GM23338 (cell line): ENCODE results near the gene ST6GALNAC4. TPM values are rescaled to one million over a fixed set of nuclear protein-coding genes. Genes with fewer than 3 reads are reported as not detected.

Experiments used
- ATAC-seq: fragments of 200-7000 bp; cut with Tn5 transposase; 3 replicates; pipeline ENCODE4 v1.9.1; 2020
- DNase-seq: peaks from one replicate; pipeline ENCODE4 v3.0.0-alpha.2; 2015; ENCODE audit warnings: low spot score
- H2AFZ ChIP-seq: fragments of 200-600 bp; sonication (generic); 2 replicates; pipeline ENCODE4 v1.8.0; 2016; ENCODE audit warnings: antibody characterized with exemption, mild to moderate bottlenecking, moderate library complexity
- H3F3A ChIP-seq: fragments of 200-600 bp; sonication (generic); replicated peaks from 2 replicates; pipeline ENCODE4 v1.8.0; 2017; ENCODE audit warnings: antibody characterized with exemption, mixed run types, low read depth
- H3K27ac ChIP-seq: fragments of 200-600 bp; sonication (generic); 2 replicates; pipeline ENCODE4 v1.6.1; 2016; ENCODE audit warnings: low read depth
- H3K27me3 ChIP-seq: fragments of 200-600 bp; sonication (generic); 2 replicates; pipeline ENCODE4 v1.8.0; 2016; ENCODE audit warnings: mild to moderate bottlenecking, mixed run types, moderate library complexity; ENCODE audit not compliant: insufficient read depth
- H3K36me3 ChIP-seq: fragments of 200-600 bp; sonication (generic); 2 replicates; pipeline ENCODE4 v1.8.0; 2016; ENCODE audit warnings: mild to moderate bottlenecking; ENCODE audit not compliant: insufficient read depth
- H3K4me1 ChIP-seq: fragments of 200-600 bp; sonication (generic); 2 replicates; pipeline ENCODE4 v1.8.0; 2016; ENCODE audit warnings: mild to moderate bottlenecking, moderate library complexity; ENCODE audit not compliant: insufficient read depth
- H3K4me2 ChIP-seq: fragments of 200-600 bp; sonication (generic); 2 replicates; pipeline ENCODE4 v1.7.1; 2017; ENCODE audit warnings: mixed run types
- H3K4me3 ChIP-seq: fragments of 200-600 bp; sonication (generic); 2 replicates; pipeline ENCODE4 v1.6.1; 2016; ENCODE audit warnings: mixed run types
- H3K79me2 ChIP-seq: fragments of 200-600 bp; sonication (generic); replicated peaks from 2 replicates; pipeline ENCODE4 v1.8.0; 2017; ENCODE audit warnings: mild to moderate bottlenecking; ENCODE audit not compliant: insufficient read depth
- H3K9me2 ChIP-seq: fragments of 200-600 bp; sonication (generic); 2 replicates; pipeline ENCODE4 v1.8.0; 2017; ENCODE audit not compliant: insufficient read depth
- H4K20me1 ChIP-seq: fragments of 200-600 bp; sonication (generic); replicated peaks from 2 replicates; pipeline ENCODE4 v1.8.0; 2017; ENCODE audit warnings: mild to moderate bottlenecking; ENCODE audit not compliant: insufficient read depth
- H3K27ac Mint-ChIP-seq: 2 replicates; pipeline ENCODE4 v1.8.0; 2020; ENCODE audit warnings: inconsistent platforms, mild to moderate bottlenecking, moderate library complexity, mixed read lengths
- H3K27me3 Mint-ChIP-seq: 3 replicates; pipeline ENCODE4 v1.8.0; 2022; ENCODE audit warnings: low read depth, mild to moderate bottlenecking, moderate library complexity, mixed read lengths, inconsistent platforms; ENCODE audit not compliant: insufficient read depth, poor library complexity
- H3K36me3 Mint-ChIP-seq: 3 replicates; pipeline ENCODE4 v1.8.0; 2021; ENCODE audit warnings: low read depth, mild to moderate bottlenecking, inconsistent platforms, moderate library complexity, mixed read lengths
- H3K4me1 Mint-ChIP-seq: 3 replicates; pipeline ENCODE4 v1.8.0; 2020; ENCODE audit warnings: mild to moderate bottlenecking, inconsistent platforms, mixed read lengths
- H3K4me3 Mint-ChIP-seq: 3 replicates; pipeline ENCODE4 v1.8.0; 2021; ENCODE audit warnings: moderate library complexity, mild to moderate bottlenecking, inconsistent platforms, mixed read lengths
- H3K9me3 Mint-ChIP-seq: 3 replicates; pipeline ENCODE4 v1.8.0; 2020; ENCODE audit warnings: moderate library complexity, mild to moderate bottlenecking, inconsistent platforms, mixed read lengths
- EZH2phosphoT487 ChIP-seq: fragments of 200-600 bp; sonication (generic); IDR thresholded peaks from one replicate; pipeline ENCODE4 v1.8.1; 2018; ENCODE audit warnings: antibody characterized with exemption; ENCODE audit not compliant: unreplicated experiment
- NANOG ChIP-seq: IDR thresholded peaks from 2 replicates; pipeline ENCODE4 v1.6.1; 2016; ENCODE audit warnings: antibody characterized with exemption, borderline replicate concordance
- ZNF114 ChIP-seq: fragments of 250-450 bp; sonication (Bioruptor Pico); IDR thresholded peaks from 2 replicates; pipeline ENCODE4 v1.5.0; 2020; ENCODE audit warnings: mild to moderate bottlenecking, moderate library complexity
- ZNF462 ChIP-seq: fragments of 250-450 bp; sonication (Bioruptor Pico); IDR thresholded peaks from 2 replicates; pipeline ENCODE4 v1.5.0; 2020; ENCODE audit warnings: mild to moderate bottlenecking, moderate library complexity
- polyA plus RNA-seq: library from polyadenylated mRNA; unstranded; fragments of >200 nt; fragmentation: Nextera tagmentation; extraction: Ambion mirVana; gene quantifications from 2 replicates; pipeline ENCODE4 v1.2.1, GENCODE V29; 2016
- total RNA-seq: library from RNA; depleted of rRNA; stranded (reverse); fragments of >200 nt; shearing (Covaris generic); gene quantifications from 2 replicates; pipeline ENCODE4 v1.2.3, GENCODE V29; 2014

The ST6GALNAC4 gene
- total and polyA plus RNA-seq, 2 experiments from 2014 or later = 8.1 to 35.3 TPM

DNA sequence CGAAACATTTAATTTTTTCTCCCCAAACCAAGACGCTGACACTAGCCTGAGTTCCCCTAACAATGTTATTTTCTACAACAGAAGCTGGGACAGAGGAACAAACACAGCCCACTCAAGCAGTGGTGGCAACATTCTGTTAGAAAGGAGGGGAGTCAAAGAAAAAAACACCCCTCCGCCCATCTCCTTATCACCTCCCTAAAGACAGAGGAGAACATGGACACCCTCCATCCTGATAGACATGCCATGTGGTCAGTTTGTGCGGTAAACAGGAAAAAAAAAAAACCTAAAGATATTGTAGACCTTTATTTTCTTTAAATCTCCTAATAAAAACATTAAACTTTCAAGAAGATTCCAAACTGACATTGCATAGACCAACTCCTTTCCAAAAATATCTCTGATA, 23.8 kb upstream of the ST6GALNAC4 start (continued):
- no peak for TF ChIP-seq ZNF462
- no peak for TF ChIP-seq EZH2phosphoT487
- TF ChIP-seq ZNF114 (CRISPR knock-in tag) = no peak

GRCh38 chr9:127938298-127938690, 21.5 kb upstream of the ST6GALNAC4 start:
- H4K20me1 ChIP-seq = peaks cover 8% of the 10 kb centered on the region
- peak overlapping the region; percentile 92 for H3K4me2 ChIP-seq
- H3K4me1 ChIP-seq = peaks cover 26% of the 10 kb centered on the region
- Mint-ChIP-seq H3K27ac (peak overlapping the region; percentile 81; the same call in 1 of the 2 replicates), H3K4me3 (peak overlapping the region; percentile 89), H3K9me3 (no peaks in the 10 kb centered on the region; the same call in 1 of the 3 replicates), H3K27me3 (peaks cover 38% of the 10 kb centered on the region), H3K36me3 (peaks cover 21% of the 10 kb centered on the region), H3K4me1 (peaks cover 45% of the 10 kb centered on the region)
- H3K9me2 ChIP-seq = no peaks in the 10 kb centered on the region
- peak overlapping the region; percentile 90 for H3K27ac ChIP-seq
- H3K4me3 ChIP-seq = peak overlapping the region; percentile 77
- H3K79me2 ChIP-seq = peaks cover 7% of the 10 kb centered on the region
- TF ChIP-seq NANOG = no peak
- DNase-seq (peak; percentile 79), ATAC-seq (peak; percentile 18)
- peak overlapping the region; percentile 24; the same call in 1 of the 2 replicates for H2AFZ ChIP-seq
- H3K36me3 ChIP-seq = no peaks in the 10 kb centered on the region
- no peaks in the 10 kb centered on the region for H3K27me3 ChIP-seq
- H3F3A ChIP-seq = peaks cover 13% of the 10 kb centered on the region
